HPDE6-E6E7 (cell line): ENCODE measurements around the gene CLCNKB.

ENCODE experiments used
- DNase-seq: peaks from one replicate; pipeline ENCODE4 v3.0.0; 2011; ENCODE audit warnings: missing footprints; ENCODE audit errors: extremely low spot score

The CLCNKB gene

GRCh38 chr1:16095447-16095846, 51.9 kb downstream of the CLCNKB start:
- no peak for DNase-seq

DNA sequence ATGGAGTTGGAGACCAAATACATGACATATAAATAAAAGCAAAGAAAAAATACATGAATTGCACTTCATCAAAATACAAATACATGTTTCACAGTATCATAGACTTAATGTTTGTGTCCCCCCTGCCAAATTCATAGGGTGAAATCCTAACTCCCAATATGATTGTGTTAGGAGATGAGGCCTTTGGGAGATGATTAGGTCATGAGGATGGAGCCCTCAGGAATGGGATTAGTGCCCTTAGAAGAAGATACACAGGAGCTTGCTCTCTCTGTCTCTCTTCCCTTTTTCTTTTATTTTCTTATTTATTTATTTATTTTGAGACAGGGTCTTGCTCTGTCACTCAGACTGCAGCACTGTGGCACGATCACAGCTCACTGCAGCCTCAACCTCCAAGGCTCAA, 55.8 kb downstream of the CLCNKB start:
- no peak for DNase-seq

- no peak for DNase-seq
Measured at GRCh38 chr1:16101623-16102022, 58.0 kb downstream of the CLCNKB start.
